CD1c-positive myeloid dendritic cell (primary cell): ENCODE measurements around the gene ABHD14A.
"Not testable (repeated sequence)": the region's sequence is repeated elsewhere in the genome, so short reads cannot be mapped to it uniquely, and the experiment has no call there.

ENCODE experiments used
- DNase-seq: peaks from one replicate; pipeline ENCODE4 v3.0.0-alpha.2; 2016; ENCODE audit errors: extremely low spot score

Gene ABHD14A

DNA sequence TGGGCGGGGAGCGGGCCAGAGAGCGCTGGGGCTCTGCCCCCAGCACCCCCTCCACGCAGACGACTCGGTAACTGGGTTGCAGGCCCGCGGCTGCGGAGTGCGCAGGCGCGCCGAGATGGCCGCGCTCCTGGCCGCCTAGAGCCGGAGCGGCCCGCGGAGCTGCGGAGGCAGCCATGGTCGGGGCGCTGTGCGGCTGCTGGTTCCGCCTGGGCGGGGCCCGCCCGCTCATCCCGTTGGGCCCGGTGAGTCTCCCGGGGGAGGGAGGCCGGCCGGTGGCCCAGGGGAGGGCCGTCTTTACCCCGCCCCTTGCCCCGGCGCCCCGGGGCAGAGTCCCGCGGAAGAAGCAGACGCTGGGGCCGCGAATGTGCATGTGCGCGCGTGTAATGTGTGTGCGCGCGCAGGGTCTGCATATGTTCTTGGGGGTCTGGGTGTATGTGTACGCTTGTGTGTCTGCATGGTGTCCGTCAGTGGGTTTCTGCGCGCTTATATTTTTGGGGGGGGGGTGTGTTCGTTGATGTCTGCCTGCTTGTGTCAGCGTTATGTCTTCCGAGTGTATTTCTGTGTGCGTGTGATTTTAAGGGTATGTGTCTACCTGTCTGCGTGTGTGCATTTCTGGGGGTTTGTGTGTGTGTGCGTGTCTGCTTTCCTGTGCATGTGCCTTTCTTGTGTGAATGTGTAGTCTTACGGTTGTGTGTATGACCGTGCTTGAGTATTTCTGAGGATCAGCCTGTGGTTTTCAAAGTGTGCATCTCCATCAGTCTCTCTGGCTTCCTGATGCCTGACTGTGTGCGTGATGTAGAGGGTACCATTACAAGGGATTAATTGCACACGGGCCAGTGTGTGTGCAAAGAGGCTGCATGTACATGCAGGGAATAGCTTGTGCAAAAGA, at the start of gene ABHD14A:
Gene ABHD14A (plus strand): TSS at position 102 of the 889 bp plus-strand sequence. CDS start 72 bp downstream, at position 174.
- peak; percentile 85 for DNase-seq

DNA sequence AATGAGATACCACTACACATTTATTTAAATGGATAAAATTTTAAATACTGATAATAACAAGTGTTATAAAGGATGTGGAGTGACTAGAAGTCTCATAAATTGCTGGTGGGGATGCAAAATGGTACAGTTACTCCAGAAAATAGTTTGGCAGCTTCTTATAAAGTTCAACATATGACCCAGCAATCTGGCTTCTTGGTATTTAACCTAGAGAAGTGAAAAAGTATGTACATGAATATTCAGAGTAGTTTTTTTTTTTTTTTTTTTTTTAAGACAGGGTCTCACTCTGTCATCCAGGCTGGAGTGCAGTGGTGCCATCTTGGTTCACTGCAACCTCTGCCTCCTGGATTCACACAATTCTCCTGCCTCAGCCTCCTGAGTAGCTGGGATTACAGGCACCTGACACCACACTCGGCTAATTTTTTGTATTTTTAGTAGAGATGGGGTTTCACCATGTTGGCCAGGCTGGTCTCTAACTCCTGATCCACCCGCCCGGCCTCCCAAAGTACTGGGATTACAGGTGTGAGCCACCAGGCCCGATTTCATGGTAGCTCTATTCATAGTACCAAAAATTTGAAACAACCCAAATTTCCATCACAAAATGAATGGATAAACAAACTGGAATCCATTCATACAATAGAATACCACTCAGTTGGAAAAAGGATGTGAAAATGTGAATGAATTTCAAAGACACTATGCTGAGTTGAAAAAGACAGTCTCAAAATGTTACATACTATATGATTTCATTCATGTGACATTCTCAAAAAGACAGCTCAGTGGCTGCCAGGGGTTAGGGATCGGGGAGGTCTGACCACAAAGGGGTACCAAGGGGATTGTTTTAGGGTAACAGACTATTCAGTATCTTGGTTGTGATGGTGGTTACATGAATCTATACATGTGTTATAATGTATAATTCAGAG, 47.5 kb upstream of the ABHD14A start:
- no peak for DNase-seq

DNA sequence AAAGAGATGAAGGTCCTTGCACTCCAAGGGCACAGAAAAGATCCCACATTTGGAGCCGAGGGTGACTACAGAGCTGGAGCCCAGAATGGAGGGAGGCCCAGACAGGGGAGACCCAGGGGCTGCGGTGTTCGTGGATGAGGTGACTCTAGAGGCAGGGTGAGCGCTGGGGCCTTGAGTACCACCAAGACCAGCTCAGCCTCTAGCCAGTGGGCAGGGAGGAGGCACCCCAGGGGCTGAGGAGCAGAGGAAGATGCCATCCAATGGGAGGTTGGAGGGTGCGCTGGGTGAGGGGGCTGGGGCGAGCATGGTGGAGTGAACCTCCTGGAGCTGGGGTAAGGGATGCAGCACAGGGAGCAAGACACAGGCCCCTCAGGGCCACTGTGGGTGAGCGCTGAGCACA, 46.4 kb upstream of the ABHD14A start:
- DNase-seq, result no peak

DNA sequence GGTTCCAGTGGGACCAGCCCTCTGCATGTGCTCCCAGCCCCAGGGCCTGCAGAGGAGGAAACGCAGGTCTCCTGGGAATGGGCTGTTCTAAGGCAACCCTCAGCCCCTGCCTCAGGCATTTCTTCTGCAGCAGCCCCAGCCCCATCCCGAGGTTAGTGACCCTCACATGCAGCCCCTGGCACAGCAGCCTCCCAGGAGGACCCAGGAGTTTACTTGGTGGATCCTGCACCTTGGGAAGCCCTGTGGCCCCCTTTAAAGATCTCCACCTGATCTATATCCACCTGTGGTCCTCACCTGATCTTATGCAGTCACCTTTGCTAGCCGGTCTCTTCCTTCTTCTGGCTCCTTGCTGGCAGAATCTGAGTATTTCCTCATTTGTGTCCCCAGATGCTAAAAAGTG, 45.9 kb upstream of the ABHD14A start:
- DNase-seq, result not testable (repeated sequence)

DNA sequence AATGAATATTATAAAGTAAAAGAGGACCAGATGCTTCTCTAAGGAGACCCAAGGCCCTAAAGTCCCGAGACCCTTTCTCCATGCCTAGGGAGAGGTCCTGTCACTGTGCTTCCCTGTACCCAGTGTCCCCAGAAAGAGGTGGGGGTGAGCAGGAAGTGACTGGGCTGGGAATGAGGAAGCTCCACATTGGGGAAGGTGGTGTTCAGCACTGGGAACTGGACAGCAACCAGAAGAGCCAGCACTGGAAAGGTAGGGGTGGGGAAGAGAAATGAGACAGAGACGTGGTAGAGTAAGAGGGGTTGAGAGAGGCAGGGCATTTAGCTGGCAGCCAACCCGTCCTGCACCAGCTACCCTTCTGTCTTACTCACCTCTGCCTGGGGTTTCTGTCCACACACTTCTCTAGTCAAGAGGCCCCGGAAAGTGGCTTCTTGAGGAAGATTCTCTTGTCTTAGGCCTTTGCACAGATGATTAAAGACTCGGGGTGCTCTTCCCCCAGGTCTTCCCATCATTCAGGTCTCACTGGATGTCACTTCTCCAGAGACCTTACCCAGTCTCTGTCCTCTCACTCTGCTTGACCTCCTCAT, 45.4 kb upstream of the ABHD14A start:
- peak; percentile 52 for DNase-seq

DNA sequence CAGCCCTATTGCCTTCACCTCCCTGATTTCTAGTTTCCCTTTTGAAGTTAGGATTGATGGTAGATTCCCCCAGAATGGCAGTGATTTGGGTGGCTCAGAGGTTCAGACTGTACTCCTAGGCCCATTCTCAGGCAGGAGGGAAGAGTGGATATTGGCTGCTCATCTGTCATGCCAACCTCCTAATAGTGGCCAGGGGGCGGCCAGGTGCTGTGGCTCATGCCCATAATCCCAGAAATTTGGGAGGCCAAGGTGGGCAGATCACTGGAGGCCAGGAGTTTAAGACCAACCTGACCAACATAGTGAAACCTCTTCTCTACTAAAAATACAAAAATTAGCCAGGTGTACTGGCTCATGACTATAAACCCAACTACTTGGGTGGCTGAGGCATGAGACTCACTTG, 44.4 kb upstream of the ABHD14A start:
- no peak for DNase-seq

DNA sequence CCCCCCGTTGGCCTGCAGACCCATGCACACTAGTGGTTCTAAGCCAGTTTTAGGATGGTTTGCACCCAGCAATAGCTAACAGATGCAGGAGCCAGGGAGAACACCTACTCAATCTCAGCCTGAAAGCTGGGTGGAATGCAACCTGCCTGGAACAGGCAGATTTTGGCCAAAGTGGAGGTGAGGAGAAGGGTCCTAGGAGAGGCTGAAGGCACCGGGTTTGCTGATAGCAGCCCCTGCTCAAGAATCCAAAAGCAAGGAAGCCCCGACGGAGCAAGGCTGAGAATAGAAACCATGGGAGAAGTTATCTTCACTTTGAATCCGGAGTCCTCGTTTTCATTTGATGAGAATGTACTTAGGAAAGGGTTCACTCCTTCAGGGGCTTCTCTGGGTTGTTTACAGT, 43.1 kb upstream of the ABHD14A start:
- no peak for DNase-seq

DNA sequence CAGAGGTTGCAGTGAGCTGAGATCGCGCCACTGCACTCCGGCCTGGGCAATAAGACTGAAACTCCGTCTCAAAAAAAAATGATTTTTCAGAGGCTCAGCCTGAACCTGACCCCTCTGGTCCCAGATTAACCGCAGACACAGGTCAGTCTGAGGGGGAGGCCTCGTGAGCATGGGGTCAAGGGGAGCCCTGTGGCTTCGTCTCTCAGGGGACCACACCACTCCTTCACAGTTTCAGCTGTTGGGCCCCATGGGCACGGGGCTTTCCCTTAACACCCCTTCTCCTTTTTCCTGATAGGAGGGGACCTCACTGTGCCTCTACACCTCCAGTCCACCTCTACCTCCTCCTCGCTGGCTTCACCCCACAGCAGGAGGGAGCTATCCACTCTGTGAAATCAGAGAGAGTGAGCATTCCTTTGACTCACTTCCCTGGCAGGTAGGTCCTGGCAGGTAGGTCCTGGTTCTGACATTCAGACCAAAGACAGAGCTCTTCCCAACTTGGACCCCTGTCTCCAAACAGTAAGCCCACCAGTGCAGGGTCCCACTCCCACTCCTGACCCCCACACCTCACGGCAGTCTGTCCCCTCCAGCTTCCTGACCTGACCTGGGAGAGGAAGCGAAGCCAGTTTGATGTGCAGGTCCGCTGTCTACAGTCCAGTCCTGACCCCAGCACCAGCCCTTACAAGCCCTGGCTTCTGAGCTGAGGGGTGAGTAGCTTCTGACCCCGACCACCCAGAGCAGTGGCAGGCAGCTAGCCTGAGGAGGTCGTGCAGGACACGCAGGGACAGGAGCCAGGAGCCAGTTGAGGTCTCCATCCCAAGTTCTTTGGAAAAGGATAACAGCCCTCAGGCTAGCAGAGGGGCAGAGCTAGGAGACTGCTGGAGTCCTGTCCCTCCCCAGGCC, 42.1 kb upstream of the ABHD14A start:
- DNase-seq, result no peak

DNA sequence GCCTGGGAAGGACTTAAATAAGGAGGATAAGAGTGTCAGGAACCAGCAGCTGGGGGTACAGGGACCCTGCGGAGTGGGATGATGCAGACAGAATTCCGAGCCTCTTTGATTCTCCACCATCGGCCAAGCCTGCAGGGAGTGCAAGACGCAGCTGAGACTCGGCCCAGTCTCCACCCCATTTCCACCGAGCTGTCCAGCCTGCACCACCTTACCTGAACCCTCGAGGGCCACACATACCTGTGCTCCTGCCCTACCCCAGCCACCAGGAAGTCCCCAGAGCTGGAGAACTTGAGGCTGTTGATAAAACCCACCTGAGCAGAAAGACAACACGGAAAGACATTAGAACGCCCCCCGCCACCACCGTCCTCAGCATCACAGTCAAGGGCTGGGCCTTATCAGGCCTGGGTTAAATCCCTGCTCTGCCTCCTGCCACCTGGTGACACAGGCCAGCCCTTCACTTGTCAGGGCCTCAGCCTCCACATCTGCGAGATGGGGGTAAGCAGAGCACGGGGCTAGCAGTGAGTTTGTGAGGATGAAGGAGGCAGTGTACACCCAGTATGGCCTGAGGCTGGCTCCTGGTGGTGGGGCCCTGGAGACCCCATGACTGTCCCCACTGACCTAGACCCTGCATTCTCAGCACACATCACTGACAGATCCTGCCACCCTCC, 41.3 kb upstream of the ABHD14A start:
- no peak for DNase-seq

DNA sequence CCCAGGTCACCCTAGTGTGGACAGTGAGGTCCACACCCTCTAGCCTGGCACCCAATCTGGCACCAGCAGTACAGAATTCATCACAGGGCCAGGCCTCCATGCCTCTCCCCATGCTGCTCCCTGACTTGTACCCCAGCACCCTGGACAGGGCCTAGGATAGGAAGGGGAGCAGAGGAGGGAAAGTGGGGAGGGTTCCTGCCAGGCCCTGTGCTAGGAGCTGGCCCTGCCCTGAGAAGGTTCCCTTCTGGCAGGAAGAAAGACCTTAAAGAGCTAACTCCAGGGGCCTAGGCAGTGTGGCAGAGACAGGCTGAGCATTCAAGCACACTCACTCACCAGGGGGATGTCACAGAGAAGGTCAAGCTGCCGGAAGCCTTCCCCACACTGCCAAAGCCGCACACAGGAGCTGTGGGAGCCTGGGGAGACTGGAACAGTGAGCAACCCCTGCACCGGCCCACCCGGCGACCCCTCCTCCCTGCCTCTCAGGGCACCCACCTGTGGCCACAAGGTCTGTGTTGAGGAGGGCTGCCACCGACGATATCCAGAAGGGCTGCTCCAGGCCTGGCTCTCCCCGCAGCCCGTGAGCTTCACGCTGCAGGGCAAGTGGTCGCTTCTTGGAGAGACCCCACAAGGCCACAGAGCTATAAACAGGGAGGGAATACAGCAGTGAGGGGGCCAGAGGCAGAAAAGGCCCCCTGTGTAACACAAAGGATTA, 40.6 kb upstream of the ABHD14A start:
- no peak for DNase-seq

DNA sequence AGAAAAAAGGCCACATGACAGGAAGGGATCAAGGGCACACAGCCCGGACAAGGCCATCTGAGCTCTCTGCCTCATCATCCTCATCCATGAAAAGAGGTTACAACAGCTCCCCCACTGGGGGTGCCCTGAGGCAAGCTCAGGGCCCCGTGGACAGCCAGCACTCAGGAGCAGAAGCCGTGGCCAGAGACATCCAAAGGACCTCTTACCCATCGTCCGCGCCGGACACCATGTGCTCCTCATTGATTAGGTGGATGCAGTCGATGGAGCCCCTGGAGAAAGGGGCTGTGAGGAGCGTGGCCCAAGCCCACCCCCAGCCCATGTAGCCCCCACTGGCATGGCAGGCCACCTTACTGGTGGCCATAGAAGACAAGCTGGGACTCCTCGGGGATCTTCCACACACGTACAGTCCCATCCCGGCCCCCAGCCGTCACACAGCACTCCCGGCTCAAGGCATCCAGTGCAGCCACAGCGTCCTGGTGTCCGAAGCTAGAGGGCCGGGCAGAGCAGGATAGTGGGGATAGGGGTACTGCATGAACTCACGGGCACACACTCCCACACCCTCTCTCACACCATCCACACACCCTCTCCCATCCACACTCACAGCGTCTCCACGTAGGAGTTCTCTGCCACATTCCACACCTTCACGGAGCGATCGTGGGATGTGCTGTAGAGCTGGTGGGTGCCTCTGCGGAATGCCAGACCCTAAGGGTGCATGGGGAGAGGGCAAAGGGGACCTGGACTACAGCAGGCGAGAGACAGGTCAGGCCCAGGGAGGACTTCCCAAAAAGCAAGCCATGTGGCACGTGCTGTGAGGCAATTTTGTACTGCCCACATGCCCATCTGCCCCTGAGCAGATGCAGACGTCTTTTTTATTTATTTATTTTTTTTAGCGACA, 39.6 kb upstream of the ABHD14A start:
- DNase-seq, result no peak

DNA sequence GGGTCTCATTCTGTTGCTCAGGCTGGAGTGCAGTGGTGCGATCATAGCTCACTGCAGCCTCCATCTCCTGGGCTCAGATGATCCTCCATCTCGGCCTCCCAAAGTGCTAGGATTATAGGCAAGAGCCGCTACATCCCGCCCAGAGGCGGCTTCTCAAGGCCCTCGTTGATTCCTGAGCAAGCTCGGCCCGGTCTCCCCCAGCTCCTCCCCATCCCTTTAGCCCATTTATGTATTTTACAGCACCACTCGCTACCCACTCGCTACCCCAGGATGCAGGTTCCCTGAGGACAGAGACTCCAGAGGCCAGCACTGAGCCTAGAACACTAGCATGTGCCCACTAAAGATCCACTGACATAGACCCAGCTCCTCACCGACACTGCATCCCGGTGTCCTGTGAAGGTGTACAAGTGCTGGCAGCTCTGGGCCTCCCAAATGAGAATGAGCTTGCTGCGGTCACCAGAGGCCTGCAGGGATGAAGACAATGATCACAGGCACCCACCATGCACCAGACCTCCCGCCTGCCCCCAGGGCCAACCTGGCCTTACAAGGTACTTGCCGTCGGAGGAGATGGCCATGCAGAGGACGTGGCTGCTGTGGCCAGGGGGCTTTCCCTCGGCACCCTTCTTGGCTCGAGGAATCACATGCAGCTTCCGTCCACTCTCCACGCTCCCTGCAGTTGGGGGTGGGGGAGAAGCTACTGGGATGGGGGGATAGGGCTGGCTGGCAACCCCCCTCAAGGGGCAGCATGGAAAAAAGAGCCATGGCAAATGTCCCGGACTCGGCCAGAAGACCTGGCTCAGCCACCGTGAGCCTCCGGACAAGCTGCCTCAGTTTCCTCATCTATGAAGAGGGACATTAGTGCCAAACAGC, 38.7 kb upstream of the ABHD14A start:
- DNase-seq, result no peak

DNA sequence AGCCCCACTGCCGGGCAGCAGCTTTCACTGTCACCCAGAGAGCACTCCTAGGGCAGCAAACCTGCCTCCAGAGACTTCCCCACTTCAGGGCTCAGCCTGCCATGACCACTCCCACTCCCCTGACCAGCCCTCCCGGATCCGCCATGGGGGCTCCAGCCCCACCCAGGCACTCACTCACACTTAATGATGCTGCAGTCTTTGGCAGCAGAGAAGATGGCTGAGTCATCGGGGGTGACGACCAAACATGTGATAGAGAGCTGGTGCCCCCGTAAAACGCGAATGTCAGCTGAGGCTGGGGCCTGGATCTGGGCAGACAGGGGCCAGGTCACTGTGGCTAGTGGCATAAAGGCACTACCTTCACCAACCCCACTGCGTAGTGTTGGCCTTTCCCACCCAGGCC, 37.9 kb upstream of the ABHD14A start:
- DNase-seq, result no peak

DNA sequence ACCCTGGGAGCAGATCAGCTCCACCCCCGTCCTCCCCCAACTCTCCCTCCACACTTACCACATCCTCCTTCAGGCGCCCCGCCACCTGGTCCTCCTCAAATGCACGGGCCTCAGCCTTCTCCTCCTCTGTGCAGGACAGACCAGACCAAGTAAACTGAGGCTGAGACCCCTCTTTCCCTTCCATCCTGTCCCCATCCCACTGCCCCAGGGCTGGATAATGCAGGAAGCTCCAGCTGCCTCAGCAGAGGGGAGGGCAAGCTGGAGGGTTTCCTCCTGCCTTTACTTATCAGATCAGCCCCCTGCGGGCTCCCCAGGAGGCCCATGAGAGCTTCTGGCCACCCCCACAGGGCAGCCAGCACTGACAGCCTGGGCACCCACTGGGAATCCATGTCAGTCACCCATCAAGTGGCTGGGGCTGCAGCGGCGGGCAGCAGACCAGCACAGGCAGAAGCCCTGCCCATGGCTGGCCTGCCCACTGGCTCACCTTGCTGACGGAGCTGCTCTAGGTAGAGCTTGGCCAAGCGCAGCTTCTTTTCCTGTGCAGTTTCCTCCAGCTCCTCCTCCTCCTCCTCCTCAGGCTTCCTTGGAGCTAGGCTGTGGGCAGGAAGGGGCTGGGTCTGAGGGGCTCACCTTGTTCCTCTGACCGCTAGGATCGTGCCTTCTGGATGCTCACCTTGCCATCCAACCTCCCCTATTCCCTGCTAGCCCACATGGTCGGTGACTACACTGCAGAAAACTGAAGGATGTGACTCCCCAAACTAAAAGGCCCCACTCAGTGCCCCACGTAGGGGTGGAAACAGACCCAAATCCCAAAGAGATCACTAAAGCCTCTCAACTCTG, 37.0 kb upstream of the ABHD14A start:
- no peak for DNase-seq

DNA sequence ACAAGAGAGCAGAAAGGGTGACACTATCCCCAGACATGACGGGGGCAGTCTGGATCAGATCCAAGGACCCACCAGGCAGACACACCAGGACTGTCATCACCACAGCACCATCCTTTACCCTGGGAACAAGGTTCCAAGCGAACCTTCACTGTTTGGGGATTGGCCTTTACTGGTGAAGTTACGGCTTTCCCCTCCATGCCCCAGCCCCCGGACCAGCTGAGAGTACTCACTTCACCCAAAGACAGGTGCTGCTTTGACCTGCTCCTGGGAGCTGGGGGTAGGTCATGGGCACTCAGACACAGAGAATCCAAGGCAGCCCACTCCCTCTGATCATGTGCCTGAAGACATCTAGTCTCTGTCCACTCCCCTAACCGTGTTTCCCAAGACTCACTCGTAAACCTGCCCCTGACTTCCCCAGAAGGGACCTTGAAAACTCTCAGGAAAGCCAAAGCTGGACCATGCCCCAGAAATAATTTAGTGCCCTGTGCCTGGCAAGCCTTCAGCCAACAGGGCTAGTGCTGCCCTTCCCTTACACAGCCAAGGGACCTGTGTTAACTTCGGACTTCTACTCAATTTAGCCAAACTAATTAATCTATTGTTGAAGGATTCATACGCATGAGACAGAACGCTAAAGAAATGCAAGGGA, 36.0 kb upstream of the ABHD14A start:
- DNase-seq, result no peak

DNA sequence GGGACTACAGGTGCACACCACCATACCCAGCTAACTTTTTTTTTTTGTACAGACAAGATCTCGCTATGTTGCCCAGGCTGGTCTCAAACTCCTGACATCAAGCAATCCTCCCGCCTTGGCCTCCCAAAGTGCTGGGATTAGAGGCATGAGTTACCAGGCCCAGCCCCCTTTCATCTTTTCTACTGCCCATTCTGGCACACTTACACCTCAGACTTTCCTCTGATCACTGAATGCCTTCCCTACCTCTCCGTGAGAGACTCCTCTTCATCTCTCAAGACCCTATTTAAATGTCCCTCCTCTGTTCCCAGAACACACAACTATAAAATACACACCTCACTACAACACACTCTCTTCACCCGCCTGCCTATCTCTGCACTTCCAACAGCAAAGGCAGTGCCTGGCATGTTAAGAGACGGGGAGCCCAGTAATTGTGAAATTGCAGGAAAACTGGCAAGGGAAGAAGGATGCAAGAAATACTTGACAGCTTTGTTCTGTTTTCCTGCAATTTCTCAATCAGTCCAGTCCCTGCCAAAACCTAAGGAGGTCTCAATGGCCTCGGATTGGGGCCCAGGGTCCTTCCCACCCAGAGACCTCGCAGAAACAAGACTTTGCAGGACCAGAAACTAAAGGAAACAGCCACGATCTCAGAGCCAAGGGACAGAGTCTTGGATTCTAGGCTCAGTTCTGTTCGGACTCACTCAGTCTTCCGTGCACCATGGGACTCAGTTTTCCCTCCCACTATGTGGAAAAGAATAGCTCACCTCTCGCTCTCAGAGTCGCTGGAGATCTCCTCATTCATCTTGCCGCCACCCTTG, 34.0 kb upstream of the ABHD14A start:
- DNase-seq, result no peak
